A172 (cell line): ENCODE results near the gene HDAC3. TPM values are rescaled to one million over a fixed set of nuclear protein-coding genes. Genes with fewer than 3 reads are reported as not detected.

Experiments used
- DNase-seq: peaks from one replicate; pipeline ENCODE4 v3.0.0-alpha.2; 2015; ENCODE audit warnings: low spot score
- total RNA-seq: library from RNA; depleted of rRNA; stranded (reverse); fragments of >200 nt; shearing (Covaris generic); gene quantifications from 2 replicates; pipeline ENCODE4 v1.2.3, GENCODE V29; 2014; rRNA removed

Gene HDAC3
- total RNA-seq, 1 experiment from 2014 or later, result 78.7 TPM

- peak; percentile 87 for DNase-seq
Observed at GRCh38 chr5:141603923-141604717, 32.5 kb downstream of the HDAC3 start.

GRCh38 chr5:141602606-141603005 lies 34.0 kb downstream of the HDAC3 start:
- no peak for DNase-seq

GRCh38 chr5:141598391-141599345 lies 38.0 kb downstream of the HDAC3 start:
- DNase-seq, result no peak

GRCh38 chr5:141597814-141598213 lies 38.8 kb downstream of the HDAC3 start:
- no peak for DNase-seq

GRCh38 chr5:141597394-141597793 lies 39.3 kb downstream of the HDAC3 start:
- no peak for DNase-seq

- no peak for DNase-seq
Observed at GRCh38 chr5:141596867-141597266, 39.8 kb downstream of the HDAC3 start.

GRCh38 chr5:141590127-141590526 lies 46.5 kb downstream of the HDAC3 start:
- no peak for DNase-seq

- DNase-seq, result no peak
Observed at GRCh38 chr5:141586246-141586645, 50.4 kb downstream of the HDAC3 start.

GRCh38 chr5:141585594-141585993 lies 51.1 kb downstream of the HDAC3 start:
- no peak for DNase-seq

GRCh38 chr5:141574122-141574510 lies 62.5 kb downstream of the HDAC3 start:
- DNase-seq, result no peak

- no peak for DNase-seq
Observed at GRCh38 chr5:141573489-141574121, 63.0 kb downstream of the HDAC3 start.

Other genes starting within 250 kb of the HDAC3 start
- gene PCDHGB4, start 249.2 kb downstream of the HDAC3 start, total RNA-seq, result 0.07 TPM in 2 replicates
- 0.05 and 0.31 TPM in 2 replicates for gene PCDHGA8, start 244.2 kb downstream of the HDAC3 start, total RNA-seq
- 0.10 TPM in 1 of 2 replicates, not detected in the other for gene PCDHGB5, start 238.9 kb downstream of the HDAC3 start, total RNA-seq
- 2.8 and 3.4 TPM in 2 replicates for gene PCDHGA9, start 234.1 kb downstream of the HDAC3 start, total RNA-seq
- 0.10 and 0.33 TPM in 2 replicates for gene PCDHGB6, start 228.8 kb downstream of the HDAC3 start, total RNA-seq
- gene PCDHGA10, start 223.9 kb downstream of the HDAC3 start, total RNA-seq, result 4.7 and 5.3 TPM in 2 replicates
- gene PCDHGB7, start 219.2 kb downstream of the HDAC3 start, total RNA-seq, result 14.6 and 15.0 TPM in 2 replicates
- gene PCDHGA11, start 215.8 kb downstream of the HDAC3 start, total RNA-seq, result 0.19 and 0.89 TPM in 2 replicates
- 0.31 TPM in 1 of 2 replicates, not detected in the other for gene PCDHGA12, start 206.3 kb downstream of the HDAC3 start, total RNA-seq
- gene PCDHGC3, start 160.9 kb downstream of the HDAC3 start, total RNA-seq, result 46.6 and 51.7 TPM in 2 replicates
- 0.22 TPM in 1 of 2 replicates, not detected in the other for gene PCDHGC4, start 151.8 kb downstream of the HDAC3 start, total RNA-seq
- 1.1 and 3.7 TPM in 2 replicates for gene PCDHGC5, start 147.8 kb downstream of the HDAC3 start, total RNA-seq
- gene DIAPH1, start 17.8 kb downstream of the HDAC3 start, total RNA-seq, result 28.2 and 32.9 TPM in 2 replicates
- gene RELL2, start 148 bp upstream of the HDAC3 start, total RNA-seq, result 6.9 and 10.4 TPM in 2 replicates
- gene FCHSD1, start 14.6 kb upstream of the HDAC3 start, total RNA-seq, result 7.1 and 21.6 TPM in 2 replicates
- gene ARAP3, start 45.4 kb upstream of the HDAC3 start, total RNA-seq, result 4.3 and 6.8 TPM in 2 replicates
- 7.2 and 7.4 TPM in 2 replicates for gene PCDH1, start 241.6 kb upstream of the HDAC3 start, total RNA-seq